ENCODE data around the gene SMYD2. TPM values are rescaled to one million over a fixed set of nuclear protein-coding genes. Genes with fewer than 3 reads are reported as not detected.
A peak's percentile ranks its signal among the peaks of the same experiment; 100 is the strongest.

Gene SMYD2
- total RNA-seq, 1 donor from 2014 or later, result 192 TPM

DNA sequence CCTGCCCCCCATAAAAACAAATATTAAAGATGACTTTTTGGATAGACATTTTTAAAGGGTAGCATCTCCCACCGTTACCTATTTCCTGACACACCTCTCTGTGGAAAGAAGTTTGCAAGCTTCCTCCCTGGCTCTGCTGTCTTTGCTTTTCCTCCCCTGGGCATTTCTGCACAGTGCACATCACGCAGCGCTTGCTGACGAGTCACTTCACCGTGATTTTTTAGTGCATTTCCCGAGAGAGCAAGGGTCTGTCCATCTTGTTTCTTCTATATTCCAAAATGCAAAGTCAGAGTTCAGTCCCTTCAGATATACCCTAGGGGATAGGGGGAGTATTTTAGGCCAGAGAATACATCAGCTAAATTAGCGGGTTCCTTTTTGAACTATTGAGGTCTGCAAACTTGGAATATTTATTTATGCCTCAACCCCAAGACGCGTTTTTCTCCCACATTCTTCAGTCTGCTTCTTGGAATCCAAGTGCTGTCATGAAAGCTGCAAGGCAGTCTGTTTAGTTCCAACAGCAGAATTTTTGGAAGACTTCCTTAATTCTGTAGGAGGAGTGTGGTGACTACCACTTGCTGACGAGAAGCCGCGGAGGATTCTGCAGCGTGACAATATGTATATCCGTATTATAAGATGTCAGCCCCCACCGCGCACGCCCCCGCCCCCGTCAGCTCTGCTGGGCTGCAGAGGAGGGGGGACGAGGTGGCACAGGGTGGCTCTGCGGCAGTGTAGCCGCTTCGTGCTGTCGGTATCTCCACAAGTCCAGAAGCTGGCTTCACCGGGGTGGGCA, 22.4 kb downstream of the SMYD2 start:
- DNase-seq (ENCODE audit: low read depth in 2 of 2), result no peak

DNA sequence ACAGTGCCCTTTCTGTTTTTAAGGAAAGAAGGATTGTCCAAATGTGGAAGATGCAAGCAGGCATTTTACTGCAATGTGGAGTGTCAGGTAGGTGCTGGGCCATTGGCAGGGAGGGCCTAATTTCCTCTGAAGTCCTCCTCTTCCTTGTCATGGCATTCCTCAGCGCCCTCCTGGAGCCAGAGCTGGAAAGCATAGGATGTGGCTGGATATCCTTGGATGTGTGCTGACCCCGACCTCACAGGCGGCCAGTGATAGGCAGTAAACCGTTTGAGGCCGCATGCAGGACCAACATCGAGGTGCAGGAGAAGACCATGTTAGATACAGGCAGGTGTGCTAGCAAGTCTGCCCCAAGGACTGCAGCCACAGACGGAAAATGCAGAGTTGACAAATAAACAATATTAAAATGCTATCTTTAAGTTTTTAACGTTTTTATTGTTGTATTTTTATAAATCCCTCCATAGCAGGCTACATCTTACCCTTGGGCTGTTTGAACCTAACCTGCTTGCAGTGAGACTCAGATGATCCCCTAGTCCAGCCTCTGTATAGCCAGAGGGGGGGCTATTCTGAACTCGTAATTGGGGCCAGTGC, 24.3 kb downstream of the SMYD2 start:
- DNase-seq (ENCODE audit: low read depth in 2 of 2), result no peak

DNA sequence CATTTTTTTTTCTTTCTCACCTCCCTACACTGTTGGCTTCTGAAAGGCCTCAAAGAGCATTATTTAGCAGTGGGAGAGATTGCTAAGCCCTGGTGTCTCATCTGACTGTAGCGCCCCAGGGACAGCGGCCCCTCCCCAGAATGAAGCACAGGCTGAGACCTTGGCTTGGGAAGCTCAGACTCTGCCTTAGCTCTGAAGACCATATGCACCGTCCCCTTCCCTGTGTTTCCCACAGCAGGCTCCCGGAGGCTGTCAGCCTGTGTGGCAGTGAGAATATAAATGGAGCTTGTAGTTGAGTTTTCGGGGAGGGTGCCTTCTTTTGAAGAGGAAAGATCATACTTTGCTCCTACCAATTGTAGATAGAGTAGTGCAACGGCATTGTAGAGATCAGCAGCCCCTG, 25.3 kb downstream of the SMYD2 start:
- no peak for DNase-seq (ENCODE audit: low read depth in 2 of 2)

DNA sequence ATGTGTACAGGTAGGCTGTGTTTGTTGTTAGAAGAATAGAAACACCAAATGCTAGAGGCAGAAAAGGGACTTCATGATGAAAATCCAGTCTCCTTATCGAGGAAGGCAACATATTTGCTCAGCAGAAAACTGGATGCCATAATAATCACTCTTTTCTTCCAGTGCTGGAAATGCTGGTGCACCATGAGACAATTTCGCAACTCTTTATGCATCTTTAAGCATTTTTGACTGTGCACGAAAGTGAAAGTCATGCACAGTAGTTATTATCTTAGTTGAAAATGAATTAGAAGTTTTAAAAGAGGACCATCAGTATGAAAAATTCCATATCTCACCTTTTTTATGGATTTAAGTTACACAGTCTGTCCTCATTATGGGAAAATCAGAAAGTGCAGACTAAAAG, 29.1 kb downstream of the SMYD2 start:
- DNase-seq (ENCODE audit: low read depth in 2 of 2), result no peak

DNA sequence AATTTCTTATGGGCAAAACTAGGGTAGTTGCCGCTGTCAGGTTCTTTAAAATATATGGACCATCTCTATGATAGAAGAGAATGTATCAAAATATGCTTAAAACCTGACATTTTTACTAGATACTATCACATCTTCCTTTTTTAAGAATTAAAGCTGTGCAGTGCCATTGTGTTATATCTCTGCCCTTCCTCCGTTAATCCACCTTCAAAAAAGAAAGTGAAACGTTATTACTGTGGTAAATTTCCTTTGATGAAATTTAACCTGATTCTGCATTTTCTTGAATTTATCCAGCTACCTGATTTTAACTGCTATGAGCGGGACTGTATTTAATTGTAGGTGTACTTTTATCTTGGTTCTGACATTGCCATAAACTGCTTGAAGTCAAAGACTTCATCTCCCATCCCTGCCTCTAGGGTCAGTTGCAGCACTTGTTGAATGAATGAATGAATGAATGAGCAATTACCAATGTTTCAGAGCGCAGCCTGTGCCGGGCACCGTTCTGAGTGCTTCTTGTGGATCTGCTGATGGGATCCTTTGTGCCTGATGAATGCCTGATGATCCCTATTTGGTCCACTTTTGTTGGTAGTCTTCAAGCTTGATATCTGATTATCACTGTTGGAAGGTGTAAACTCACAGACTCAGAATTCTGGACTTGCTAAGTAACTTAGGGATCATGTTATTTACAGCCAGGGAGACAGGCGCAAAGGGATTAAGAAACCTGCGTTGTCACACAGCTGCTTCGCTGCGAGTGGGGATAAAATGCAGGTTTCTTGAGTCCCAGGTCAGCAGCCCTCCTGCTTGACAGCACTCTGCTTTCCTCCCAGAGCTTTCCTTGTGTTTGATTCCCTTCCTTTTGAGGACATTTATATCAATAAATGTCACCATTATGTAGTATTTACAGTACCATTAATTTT, 30.1 kb downstream of the SMYD2 start:
- DNase-seq (ENCODE audit: low read depth in 2 of 2), result no peak

DNA sequence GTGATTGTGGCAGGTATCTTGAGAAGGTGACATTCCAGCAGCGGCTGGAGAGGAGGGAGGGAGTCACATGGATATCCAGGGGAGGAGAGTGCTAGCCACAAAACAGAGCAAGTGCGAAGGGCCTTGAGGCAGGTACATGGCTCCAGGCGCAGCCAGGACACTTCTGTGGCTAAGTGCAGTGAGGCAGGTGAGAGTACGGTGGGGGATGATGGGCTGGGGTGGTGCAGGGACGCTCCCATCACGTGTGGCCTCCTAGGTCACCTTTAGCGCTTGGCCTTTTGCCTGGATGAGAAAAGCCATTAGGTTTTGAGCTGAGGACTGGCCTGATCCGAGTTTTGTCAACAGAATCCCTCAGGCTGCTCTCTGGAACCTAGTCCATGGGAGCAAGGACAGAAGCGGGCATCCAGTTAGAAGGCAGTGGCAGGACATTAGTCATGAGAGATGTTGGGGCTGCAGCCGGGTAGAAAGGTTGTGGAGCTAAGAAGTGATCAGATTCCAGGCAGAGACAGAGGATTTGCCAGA, 31.6 kb downstream of the SMYD2 start:
- DNase-seq (ENCODE audit: low read depth in 2 of 2), result no peak

DNA sequence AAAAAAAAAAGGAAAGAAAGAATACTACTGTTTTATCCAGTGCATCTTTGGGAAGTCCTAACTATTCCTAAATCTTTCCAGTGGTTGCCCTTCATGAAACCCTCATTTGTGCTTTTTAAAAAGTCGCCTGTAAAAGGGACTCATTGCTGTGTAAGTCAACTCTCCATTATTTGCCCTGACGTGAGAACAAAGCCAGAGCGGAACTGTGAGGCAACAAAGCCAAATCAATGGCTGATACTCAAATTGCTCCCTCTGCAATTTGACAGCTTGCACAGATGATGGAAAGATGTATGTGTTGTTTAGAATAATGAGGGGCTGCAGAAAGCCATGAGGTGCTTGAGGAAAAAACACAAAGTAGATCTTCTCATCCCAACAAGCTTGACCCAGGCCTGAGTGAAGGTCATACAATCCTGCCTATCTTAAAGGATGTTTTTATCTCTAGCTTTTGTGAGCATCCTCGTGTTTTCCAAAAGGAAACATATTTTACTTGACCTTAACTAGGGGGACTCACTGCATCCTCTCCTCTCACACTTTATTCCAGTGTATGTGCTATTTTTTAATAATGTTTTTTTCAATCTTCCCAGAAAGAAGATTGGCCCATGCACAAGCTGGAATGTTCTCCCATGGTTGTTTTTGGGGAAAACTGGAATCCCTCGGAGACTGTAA, 33.4 kb downstream of the SMYD2 start:
- DNase-seq (ENCODE audit: low read depth in 2 of 2), result peak in 1 of 2 donors; percentile 69

DNA sequence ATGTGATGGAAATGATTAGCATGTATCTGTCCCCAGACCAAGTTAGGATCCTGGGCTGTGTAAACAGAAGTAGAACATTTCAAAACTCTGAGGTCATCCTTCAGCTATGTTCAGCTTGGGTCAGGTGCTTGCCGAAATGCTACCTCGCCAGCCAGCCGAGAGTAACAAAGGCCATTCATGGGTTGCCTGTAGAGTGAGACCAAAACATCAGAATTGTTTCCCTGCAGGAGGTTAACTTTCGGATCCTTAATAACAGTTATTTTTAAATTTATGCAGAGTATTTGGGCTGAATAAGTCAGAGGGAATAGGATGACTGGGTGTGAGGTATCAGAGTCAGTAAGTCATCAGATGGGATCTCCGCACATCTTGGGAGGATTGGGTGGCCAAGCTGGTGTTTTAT, 35.6 kb downstream of the SMYD2 start:
- peak in 1 of 2 donors; percentile 90 for DNase-seq (ENCODE audit: low read depth in 2 of 2)

DNA sequence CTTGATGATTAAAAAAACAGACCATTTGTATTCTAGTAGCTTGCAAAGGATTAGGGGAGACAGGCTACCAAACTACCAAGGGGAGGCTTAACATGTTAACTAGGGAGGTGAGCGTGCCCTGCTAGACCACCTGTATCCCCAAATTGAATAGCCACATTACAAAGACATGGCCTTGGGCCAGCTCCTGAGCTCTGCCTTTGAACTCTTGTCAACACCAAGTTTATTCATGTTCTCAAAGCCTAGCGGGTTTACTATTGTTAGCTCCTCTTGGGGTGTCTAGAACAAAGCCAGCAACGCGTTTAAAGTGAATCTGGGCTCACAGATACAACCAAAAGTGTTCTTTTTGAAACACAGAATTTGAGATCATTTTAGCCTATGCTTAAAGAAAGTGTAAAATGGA, 36.3 kb downstream of the SMYD2 start:
- DNase-seq (ENCODE audit: low read depth in 2 of 2), result no peak

DNA sequence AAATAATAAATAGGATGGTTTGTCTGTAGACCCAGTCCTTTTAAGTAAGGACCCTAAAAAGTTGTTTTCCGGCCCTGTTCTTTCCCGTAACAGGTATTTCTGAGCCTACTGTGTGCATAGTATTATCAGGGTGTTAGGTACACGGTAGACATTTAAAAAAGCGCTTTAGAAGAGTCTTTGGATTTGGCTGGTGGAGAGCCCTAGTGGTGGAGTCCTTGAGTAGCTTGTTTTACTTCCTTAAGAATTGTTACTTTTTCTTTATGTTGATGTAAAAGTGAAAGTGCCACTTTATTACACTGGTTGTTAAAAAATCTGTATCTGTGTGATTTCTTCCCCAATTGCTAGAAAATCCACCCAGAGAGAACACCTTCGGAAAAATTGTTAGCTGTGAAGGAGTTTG, 36.8 kb downstream of the SMYD2 start:
- DNase-seq (ENCODE audit: low read depth in 2 of 2), result no peak

DNA sequence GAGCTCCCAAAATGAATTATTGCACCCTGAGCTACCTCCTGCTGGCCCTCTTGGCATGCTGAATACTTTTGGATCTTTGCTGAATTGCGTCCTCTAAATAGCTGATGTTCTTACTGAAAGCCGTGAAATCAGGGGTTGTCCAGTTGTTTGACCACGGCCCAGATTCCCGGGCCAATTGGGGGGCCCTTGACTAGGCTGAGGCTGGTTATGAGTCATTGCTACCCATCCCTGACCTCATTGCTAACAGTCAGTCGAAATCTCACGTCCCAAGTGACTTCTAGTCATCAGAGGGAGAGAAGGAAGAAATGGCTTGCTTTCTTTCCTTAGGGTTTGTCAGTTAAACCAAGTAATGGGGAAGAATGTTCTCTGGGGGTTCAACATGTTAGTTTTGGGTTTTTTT, 37.4 kb downstream of the SMYD2 start:
- DNase-seq (ENCODE audit: low read depth in 2 of 2), result no peak

DNA sequence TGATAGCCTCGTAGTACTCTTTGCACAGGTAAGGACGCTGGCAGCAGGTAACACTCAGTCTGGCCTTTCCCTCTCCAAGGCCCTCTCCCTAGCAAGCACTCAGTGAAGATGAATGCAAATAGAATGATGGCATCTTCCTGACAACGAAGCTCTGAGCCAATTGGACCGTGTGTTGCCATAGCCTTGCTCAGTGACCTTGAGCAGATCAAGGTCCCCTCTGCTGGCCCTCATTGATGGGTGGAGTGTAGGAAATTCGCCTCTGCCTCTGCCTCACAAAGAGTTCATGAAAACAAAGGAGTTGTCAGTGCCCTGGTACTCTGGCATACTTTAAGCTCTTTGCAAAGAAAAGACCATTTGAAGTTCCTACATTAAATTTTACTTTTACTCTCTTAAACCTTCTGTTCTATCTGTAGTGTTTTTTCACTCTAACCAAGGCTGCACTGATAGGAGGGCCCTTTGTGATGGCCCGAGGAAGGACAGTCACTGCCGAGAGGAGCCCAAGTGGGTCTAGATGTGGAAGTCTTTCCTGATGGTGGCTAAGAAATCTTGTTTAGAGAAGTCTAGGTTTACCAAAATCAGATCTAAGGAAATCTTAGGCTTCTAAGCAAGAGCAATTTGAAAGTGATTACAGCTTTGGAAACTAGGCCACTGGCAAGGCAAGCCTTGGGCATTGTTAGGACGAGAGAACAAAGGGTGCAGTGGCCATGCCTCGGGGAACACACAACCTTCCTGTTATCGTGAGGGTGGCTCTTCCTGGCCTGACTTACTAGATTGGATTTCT, 38.2 kb downstream of the SMYD2 start:
- no peak for DNase-seq (ENCODE audit: low read depth in 2 of 2)

DNA sequence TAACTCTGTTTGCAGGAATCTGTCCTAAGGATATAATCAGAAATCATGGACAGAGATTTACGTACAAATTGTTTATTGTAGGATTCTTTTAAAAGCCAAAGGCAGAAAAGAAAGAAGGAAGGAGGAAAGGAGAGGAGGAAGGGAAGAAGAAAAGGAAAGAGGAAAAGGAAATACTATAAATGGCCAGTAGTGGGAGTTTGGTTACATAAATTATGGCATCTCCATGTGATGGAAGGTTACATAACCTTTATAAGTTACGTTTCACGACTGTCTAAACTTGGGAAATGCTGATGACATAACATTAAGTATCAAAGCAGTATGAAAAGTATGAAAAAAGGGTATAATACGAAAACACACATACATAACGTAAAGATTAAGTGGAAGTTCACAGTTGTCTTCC, 39.0 kb downstream of the SMYD2 start:
- DNase-seq (ENCODE audit: low read depth in 2 of 2), result no peak

DNA sequence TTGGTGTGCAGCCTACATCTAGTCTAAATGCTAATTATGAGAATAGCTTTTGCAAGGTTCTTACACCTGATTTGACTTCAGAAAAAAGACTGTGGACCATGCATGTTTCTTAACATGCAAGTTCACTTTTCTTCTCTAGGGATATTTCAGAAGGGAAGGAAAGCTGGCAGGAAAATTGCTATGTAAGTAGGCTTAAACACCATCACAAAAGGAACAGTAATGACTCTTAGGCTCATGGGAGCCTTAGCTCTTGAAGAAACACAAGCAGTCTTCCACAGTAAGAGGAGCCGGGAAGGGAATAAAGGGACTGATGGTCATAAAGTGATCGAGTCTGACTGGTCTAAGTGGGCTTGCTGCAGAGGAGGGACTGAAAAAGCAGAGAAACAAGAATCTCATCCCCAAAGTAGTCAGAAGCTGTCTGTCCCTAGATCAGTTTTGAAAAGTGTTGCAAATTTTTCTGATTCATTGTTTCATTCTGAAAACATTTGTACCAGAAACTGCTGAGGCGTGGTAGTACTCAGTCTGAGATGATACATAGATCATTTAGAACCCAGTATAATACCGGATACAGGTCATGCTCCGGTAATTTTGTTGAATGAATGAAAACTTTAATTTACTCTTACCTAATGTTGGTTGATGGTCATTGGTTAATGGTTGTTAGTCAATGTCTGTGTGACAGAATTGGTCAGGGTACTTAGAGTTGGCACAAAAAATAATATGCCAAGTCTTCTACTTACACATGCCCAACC, 40.9 kb downstream of the SMYD2 start:
- DNase-seq (ENCODE audit: low read depth in 2 of 2), result no peak

DNA sequence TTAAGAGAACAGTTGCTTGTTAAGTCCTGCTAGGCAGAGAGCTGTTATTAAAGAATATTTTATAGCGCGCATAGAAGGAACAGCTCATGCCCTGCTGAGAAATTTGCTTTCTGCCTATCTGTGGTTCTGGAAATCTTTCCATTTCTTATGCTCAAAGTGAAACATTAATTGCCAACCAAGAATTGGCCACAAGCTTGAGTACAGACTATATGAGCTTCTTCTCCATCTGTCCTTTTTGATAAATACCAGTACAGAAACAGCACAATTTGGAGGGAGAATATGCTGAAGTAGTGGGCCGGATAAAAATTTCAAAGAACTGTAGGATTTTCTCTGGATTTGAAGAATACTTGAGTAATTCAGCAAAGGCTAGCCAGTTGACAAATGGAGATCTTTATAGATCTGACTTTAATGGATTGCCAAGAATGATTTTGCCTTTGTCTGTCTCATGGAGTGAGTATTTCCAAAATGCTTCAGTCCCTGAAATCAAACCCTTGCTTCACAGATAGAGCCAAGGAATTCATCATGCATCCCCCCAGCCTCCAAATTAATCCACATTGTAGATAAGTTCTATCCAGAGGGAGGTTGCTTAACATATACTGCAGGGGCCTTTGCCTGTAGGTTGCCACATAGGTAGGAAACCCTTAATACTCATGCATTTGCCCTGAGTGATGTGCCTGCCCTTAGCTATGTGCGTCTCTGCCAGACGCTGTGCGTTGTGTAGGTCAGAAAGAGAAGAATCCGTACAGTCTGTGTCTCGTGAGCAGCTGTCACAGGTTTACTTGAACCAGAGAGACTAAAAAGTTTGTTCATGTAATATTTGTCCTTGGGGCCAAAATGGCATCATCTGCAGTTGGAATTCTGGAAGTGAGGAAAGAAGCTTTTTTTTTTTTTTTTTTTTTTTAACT, 44.2 kb downstream of the SMYD2 start:
- no peak for DNase-seq (ENCODE audit: low read depth in 2 of 2)

DNA sequence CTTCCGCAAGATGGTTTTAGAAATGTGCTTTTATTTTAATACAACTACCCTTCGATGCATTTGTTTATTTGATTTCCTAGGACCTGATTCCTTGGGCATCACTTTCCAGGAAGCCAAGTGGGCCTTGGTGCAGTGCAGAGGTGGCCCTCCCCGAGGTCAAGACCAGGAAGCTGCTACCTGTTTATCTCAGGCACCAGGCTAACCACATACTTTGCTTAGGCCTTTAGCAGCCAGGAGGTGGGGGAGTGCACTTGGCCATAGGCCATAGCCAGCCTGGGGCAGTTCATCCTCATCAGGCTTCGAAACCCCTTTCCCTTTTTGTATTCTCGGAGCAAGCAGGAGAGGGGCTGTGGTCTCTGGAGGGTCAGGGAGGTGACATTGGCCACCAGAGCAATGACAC, 45.4 kb downstream of the SMYD2 start:
- no peak for DNase-seq (ENCODE audit: low read depth in 2 of 2)

DNA sequence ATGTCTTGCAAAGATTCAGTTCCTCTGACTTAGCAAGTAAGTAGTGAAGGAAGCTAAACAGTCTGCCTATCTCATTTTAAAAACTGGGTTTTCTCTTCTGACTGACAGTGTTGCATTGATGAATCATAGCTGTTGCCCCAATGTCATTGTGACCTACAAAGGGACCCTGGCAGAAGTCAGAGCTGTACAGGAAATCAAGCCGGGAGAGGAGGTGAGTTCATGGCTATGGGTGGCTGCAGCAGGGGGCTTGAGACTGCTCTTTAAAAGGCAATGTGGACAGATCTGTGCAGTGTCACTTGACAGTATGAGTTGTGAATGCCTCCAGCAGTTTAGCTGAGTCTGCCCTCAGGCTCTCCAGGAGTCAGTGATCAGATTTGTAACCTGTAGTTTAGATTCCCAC, 46.6 kb downstream of the SMYD2 start:
- peak; percentile 24 to 70 for DNase-seq (ENCODE audit: low read depth in 2 of 2)

DNA sequence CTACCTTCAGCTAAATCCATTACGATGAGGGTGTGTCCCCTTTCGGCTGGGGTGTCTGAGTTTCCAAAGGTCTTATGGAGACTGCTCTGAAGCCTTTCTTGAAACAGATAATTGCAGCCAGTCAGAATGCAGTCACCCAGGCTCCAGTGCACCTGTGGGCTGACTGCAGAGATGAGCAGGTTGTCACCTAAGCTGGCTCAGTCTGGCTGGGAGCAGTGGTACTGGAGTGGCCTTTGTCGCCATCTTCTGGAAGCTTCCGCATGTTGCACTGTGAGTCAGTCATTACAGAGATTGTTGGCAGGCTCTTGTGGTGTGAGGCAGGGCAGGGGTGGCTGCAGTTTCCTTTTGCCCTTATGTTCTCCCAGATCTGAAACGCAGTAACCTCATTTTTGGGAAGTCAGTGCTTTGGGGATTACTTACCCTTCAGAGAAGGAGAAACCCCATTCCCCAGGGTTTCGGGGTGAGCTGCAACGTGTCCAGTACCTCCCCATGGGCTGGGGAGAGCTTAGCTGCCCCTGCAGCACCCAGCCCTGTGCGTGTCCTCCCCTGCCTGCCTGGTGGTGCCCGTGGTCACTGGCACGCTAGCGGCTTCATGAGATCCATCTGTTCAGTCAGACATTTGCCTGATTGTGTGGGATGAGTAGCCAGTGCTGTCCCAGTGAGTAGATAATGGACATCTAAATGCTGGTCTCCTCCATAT, 48.0 kb downstream of the SMYD2 start:
- DNase-seq (ENCODE audit: low read depth in 2 of 2), result peak; percentile 80 to 93
